T-helper 17 cell (primary cell): Measurements from ENCODE around the gene ESYT1. TPM values are rescaled to one million over a fixed set of nuclear protein-coding genes. Genes with fewer than 3 reads are reported as not detected.

Experiments
- ATAC-seq: fragments of 150-1000 bp; cut with Tn5 transposase; 2 replicates; pipeline ENCODE4 v1.10.0; 2021; ENCODE audit warnings: mild to moderate bottlenecking, moderate library complexity
- DNase-seq, 3 donors: peaks; one replicate each; pipeline versions ENCODE4 v3.0.0 to v3.0.0-alpha.2; 2020 to 2021
- H3K9me3 ChIP-seq: one replicate; pipeline ENCODE4 v1.7.0; 2013; ENCODE audit warnings: low read length, mild to moderate bottlenecking; ENCODE audit not compliant: control insufficient read depth, poor library complexity, severe bottlenecking
- H3K27ac Mint-ChIP-seq: one replicate; pipeline ENCODE4 v1.8.0; 2022; ENCODE audit warnings: mild to moderate bottlenecking, moderate library complexity, mixed read lengths
- H3K27me3 Mint-ChIP-seq: one replicate; pipeline ENCODE4 v1.8.0; 2022; ENCODE audit warnings: mixed read lengths
- H3K36me3 Mint-ChIP-seq: one replicate; pipeline ENCODE4 v1.8.0; 2022; ENCODE audit warnings: low read depth, mixed read lengths
- H3K4me1 Mint-ChIP-seq: one replicate; pipeline ENCODE4 v1.8.0; 2022; ENCODE audit warnings: mild to moderate bottlenecking, mixed read lengths
- H3K4me3 Mint-ChIP-seq: one replicate; pipeline ENCODE4 v1.8.0; 2022; ENCODE audit warnings: mild to moderate bottlenecking, moderate library complexity, mixed read lengths
- total RNA-seq, 4 donors: library from RNA in 2 of 4; stranded (reverse) in 2 of 4; gene quantifications; one replicate each; pipeline ENCODE4 v1.2.3 and lab custom pipeline; 2022 to 2026

ESYT1 gene
- total RNA-seq = 100 to 1,000 TPM; 178 to 211 TPM
- total RNA-seq (lab: John Stamatoyannopoulos, UW) = 405 to 622 reads per million in 2 donors

GRCh38 chr12:56127888-56128669, at the start of gene ESYT1:
Gene ESYT1 (plus strand): TSS chr12:56128267. CDS start chr12:56128320, 53 bp downstream.
- Mint-ChIP-seq H3K4me3 (peak within 1 kb of the TSS; percentile 98), H3K27ac (peak within 1 kb of the TSS; percentile 95), H3K27me3 (no peaks in the 10 kb centered on the region), H3K36me3 (peaks cover 13% of the 10 kb centered on the region), H3K4me1 (peaks cover 55% of the 10 kb centered on the region)
- DNase-seq (peak; percentile 85 to 97 (median 91)), ATAC-seq (peak; percentile 93)
- H3K9me3 ChIP-seq = no peaks in the 10 kb centered on the region

GRCh38 chr12:56078427-56078826, 49.6 kb upstream of the ESYT1 start:
- Mint-ChIP-seq H3K4me1 (peaks cover 5% of the 10 kb centered on the region), H3K27me3 (no peaks in the 10 kb centered on the region), H3K36me3 (no peaks in the 10 kb centered on the region), H3K27ac (no peak overlapping the region), H3K4me3 (peak overlapping the region; percentile 87)
- H3K9me3 ChIP-seq = no peaks in the 10 kb centered on the region
- DNase-seq = no peak
- ATAC-seq = no peak

GRCh38 chr12:56078931-56079722, 48.9 kb upstream of the ESYT1 start:
- no peak overlapping the region for H3K27ac Mint-ChIP-seq
- peak overlapping the region; percentile 87 for H3K4me3 Mint-ChIP-seq
- H3K27me3 Mint-ChIP-seq = no peaks in the 10 kb centered on the region
- DNase-seq (peak; percentile 33 to 38 (median 37)), ATAC-seq (peak; percentile 71)
- no peaks in the 10 kb centered on the region for H3K36me3 Mint-ChIP-seq
- peaks cover 5% of the 10 kb centered on the region for H3K4me1 Mint-ChIP-seq
- no peaks in the 10 kb centered on the region for H3K9me3 ChIP-seq

GRCh38 chr12:56079723-56080555, 48.1 kb upstream of the ESYT1 start, which contains the start of gene ERBB3:
Gene ERBB3 (plus strand): TSS chr12:56080165. CDS start chr12:56080301, 136 bp downstream.
- H3K27me3 Mint-ChIP-seq = no peaks in the 10 kb centered on the region
- no peaks in the 10 kb centered on the region for H3K36me3 Mint-ChIP-seq

GRCh38 chr12:56080556-56081138, 47.4 kb upstream of the ESYT1 start:
- no peak overlapping the region for H3K27ac Mint-ChIP-seq
- peaks cover 5% of the 10 kb centered on the region for H3K4me1 Mint-ChIP-seq
- H3K4me3 Mint-ChIP-seq = peak overlapping the region; percentile 87
- H3K9me3 ChIP-seq = no peaks in the 10 kb centered on the region
- no peak for DNase-seq
- H3K36me3 Mint-ChIP-seq = no peaks in the 10 kb centered on the region
- no peak for ATAC-seq
- H3K27me3 Mint-ChIP-seq = no peaks in the 10 kb centered on the region

More at GRCh38 chr12:56079723-56080555, 48.1 kb upstream of the ESYT1 start, which contains the start of gene ERBB3:
- DNase-seq (peak; percentile 25 to 59 (median 46)), ATAC-seq (peak; percentile 82)
- Mint-ChIP-seq H3K4me1 (peaks cover 5% of the 10 kb centered on the region), H3K27ac (no peak within 1 kb of the TSS), H3K4me3 (peak within 1 kb of the TSS; percentile 87)
- no peaks in the 10 kb centered on the region for H3K9me3 ChIP-seq

GRCh38 chr12:56081393-56082347, 46.4 kb upstream of the ESYT1 start:
- Mint-ChIP-seq H3K36me3 (no peaks in the 10 kb centered on the region), H3K27ac (no peak overlapping the region), H3K4me1 (peaks cover 5% of the 10 kb centered on the region), H3K4me3 (peak overlapping the region; percentile 87), H3K27me3 (no peaks in the 10 kb centered on the region)
- DNase-seq (no peak), ATAC-seq (no peak)
- no peaks in the 10 kb centered on the region for H3K9me3 ChIP-seq

- H3K27me3 Mint-ChIP-seq = no peaks in the 10 kb centered on the region
- H3K4me1 Mint-ChIP-seq = peaks cover 5% of the 10 kb centered on the region
- DNase-seq (no peak), ATAC-seq (no peak)
- no peak overlapping the region for H3K4me3 Mint-ChIP-seq
- no peak overlapping the region for H3K27ac Mint-ChIP-seq
- H3K9me3 ChIP-seq = no peaks in the 10 kb centered on the region
- H3K36me3 Mint-ChIP-seq = no peaks in the 10 kb centered on the region
Measured at GRCh38 chr12:56082382-56082781, 45.7 kb upstream of the ESYT1 start.

- no peaks in the 10 kb centered on the region for H3K36me3 Mint-ChIP-seq
Measured at GRCh38 chr12:56082967-56083366, 45.1 kb upstream of the ESYT1 start.

GRCh38 chr12:56084958-56085543, 43.0 kb upstream of the ESYT1 start:
- Mint-ChIP-seq H3K4me1 (peaks cover 5% of the 10 kb centered on the region), H3K36me3 (no peaks in the 10 kb centered on the region), H3K27me3 (no peaks in the 10 kb centered on the region), H3K27ac (no peak overlapping the region), H3K4me3 (no peak overlapping the region)
- no peak for ATAC-seq
- no peaks in the 10 kb centered on the region for H3K9me3 ChIP-seq
- DNase-seq = no peak

More at GRCh38 chr12:56082967-56083366, 45.1 kb upstream of the ESYT1 start:
- Mint-ChIP-seq H3K27me3 (no peaks in the 10 kb centered on the region), H3K4me1 (peaks cover 5% of the 10 kb centered on the region), H3K4me3 (no peak overlapping the region), H3K27ac (peak overlapping the region; percentile 3)
- no peaks in the 10 kb centered on the region for H3K9me3 ChIP-seq
- ATAC-seq (no peak), DNase-seq (no peak)

- H3K4me1 Mint-ChIP-seq = peaks cover under 1% of the 10 kb centered on the region
- no peaks in the 10 kb centered on the region for H3K9me3 ChIP-seq
- H3K27me3 Mint-ChIP-seq = no peaks in the 10 kb centered on the region
- no peaks in the 10 kb centered on the region for H3K36me3 Mint-ChIP-seq
- ATAC-seq (no peak), DNase-seq (no peak)
- no peak overlapping the region for H3K27ac Mint-ChIP-seq
- H3K4me3 Mint-ChIP-seq = no peak overlapping the region
Measured at GRCh38 chr12:56086096-56086495, 42.0 kb upstream of the ESYT1 start.

GRCh38 chr12:56086608-56087007, 41.5 kb upstream of the ESYT1 start:
- no peaks in the 10 kb centered on the region for H3K4me1 Mint-ChIP-seq
- H3K27me3 Mint-ChIP-seq = no peaks in the 10 kb centered on the region
- ATAC-seq (no peak), DNase-seq (no peak)
- no peak overlapping the region for H3K4me3 Mint-ChIP-seq
- no peak overlapping the region for H3K27ac Mint-ChIP-seq
- no peaks in the 10 kb centered on the region for H3K36me3 Mint-ChIP-seq
- no peaks in the 10 kb centered on the region for H3K9me3 ChIP-seq
